Measurements from ENCODE around the gene LIMCH1. TPM values are rescaled to one million over a fixed set of nuclear protein-coding genes. Genes with fewer than 3 reads are reported as not detected.

The LIMCH1 gene
- total and polyA plus RNA-seq, 10 donors: 14.4 to 434 (median 212) TPM

GRCh38 chr4:41528512-41529205 lies 9.3 kb upstream of the LIMCH1 start:
- no peaks in the 10 kb centered on the region for H3K4me1 ChIP-seq
- no peaks in the 10 kb centered on the region for H3K9me3 ChIP-seq
- H3K4me3 ChIP-seq: no peak overlapping the region
- H3K36me3 ChIP-seq: no peaks in the 10 kb centered on the region
- H3K27ac ChIP-seq: peak overlapping the region in 3 of 8 donors; percentile 16 to 47 (median 31)
- 46 to 64% (median 58%) methylated on average over 6 of the region's 6 CpGs for WGBS, 5 donors
- no peaks in the 10 kb centered on the region for H3K27me3 ChIP-seq (replicated peaks in 1 of 7)
- intact Hi-C loops (cut with DNase I; ENCODE audit: low total_unique reads): no loop called here
- TF ChIP-seq CTCF (IDR thresholded peaks at IDR 0.05 in 8 of 11, conservative IDR thresholded peaks at IDR 0.05 in 3 of 11) (no peak), POLR2A (IDR thresholded peaks at IDR 0.05) (no peak), POLR2AphosphoS5 (IDR thresholded peaks at IDR 0.05) (no peak)
- DNase-seq: no peak

- Histone ChIP-seq H3K9me3 (no peaks in the 10 kb centered on the region), H3K27me3 (replicated peaks in 1 of 7) (no peaks in the 10 kb centered on the region), H3K4me1 (no peaks in the 10 kb centered on the region), H3K27ac (peak overlapping the region in 5 of 8 donors; percentile 15 to 92 (median 74)), H3K4me3 (no peak overlapping the region), H3K36me3 (no peaks in the 10 kb centered on the region)
- WGBS, 5 donors: 74 to 79% (median 76%) methylated on average over 5 of the region's 5 CpGs
- no peak for TF ChIP-seq POLR2AphosphoS5 (IDR thresholded peaks at IDR 0.05)
- DNase-seq: no peak
- intact Hi-C loops (cut with DNase I; ENCODE audit: low total_unique reads): no loop called here
Observed at GRCh38 chr4:41530741-41531140, 7.2 kb upstream of the LIMCH1 start.

GRCh38 chr4:41532336-41532735 lies 5.6 kb upstream of the LIMCH1 start:
- H3K36me3 ChIP-seq: no peaks in the 10 kb centered on the region
- peak overlapping the region in 7 of 8 donors; percentile 51 to 92 (median 74) for H3K27ac ChIP-seq
- intact Hi-C loops (cut with DNase I; ENCODE audit: low total_unique reads): no loop called here
- no peak for DNase-seq
- H3K4me3 ChIP-seq: no peak overlapping the region
- no peaks in the 10 kb centered on the region for H3K27me3 ChIP-seq (replicated peaks in 1 of 7)
- no peaks in the 10 kb centered on the region for H3K9me3 ChIP-seq
- TF ChIP-seq CTCF (IDR thresholded peaks at IDR 0.05 in 8 of 11, conservative IDR thresholded peaks at IDR 0.05 in 3 of 11) (no peak), POLR2AphosphoS5 (IDR thresholded peaks at IDR 0.05) (peak in 1 of 3 donors; percentile 16)
- H3K4me1 ChIP-seq: peaks cover 0 to 13% (median 0%) of the 10 kb centered on the region in 6 donors
- 55 to 77% (median 72%) methylated on average over 7 of the region's 7 CpGs for WGBS, 5 donors

- WGBS, 5 donors: 36 to 54% (median 48%) methylated on average over 2 of the region's 2 CpGs
- H3K27ac ChIP-seq: peak overlapping the region in 7 of 8 donors; percentile 59 to 92 (median 74)
- TF ChIP-seq CTCF (IDR thresholded peaks at IDR 0.05 in 8 of 11, conservative IDR thresholded peaks at IDR 0.05 in 3 of 11) (no peak), POLR2AphosphoS5 (IDR thresholded peaks at IDR 0.05) (peak in 1 of 3 donors; percentile 48), POLR2A (IDR thresholded peaks at IDR 0.05) (no peak)
- DNase-seq: no peak
- H3K27me3 ChIP-seq (replicated peaks in 1 of 7): peaks cover 0 to 4% (median 0%) of the 10 kb centered on the region in 7 donors
- H3K4me1 ChIP-seq: peaks cover 0 to 18% (median 0%) of the 10 kb centered on the region in 6 donors
- no peak overlapping the region for H3K4me3 ChIP-seq
- H3K36me3 ChIP-seq: no peaks in the 10 kb centered on the region
- intact Hi-C loops (cut with DNase I; ENCODE audit: low total_unique reads): no loop called here
- H3K9me3 ChIP-seq: no peaks in the 10 kb centered on the region
Observed at GRCh38 chr4:41532882-41533281, 5.1 kb upstream of the LIMCH1 start.
